Fibroblast of lung (primary cell): ENCODE results near the gene CACNA1A. TPM values are rescaled to one million over a fixed set of nuclear protein-coding genes. Genes with fewer than 3 reads are reported as not detected.

ENCODE experiments used
- DNase-seq, 2 donors: peaks; one replicate each; pipeline versions ENCODE4 v3.0.0 to v3.0.0-alpha.2; 2010; ENCODE audit warnings: low read depth in 2 of 2
- H2AFZ ChIP-seq: 2 replicates; pipeline ENCODE4 v1.5.1; 2012; ENCODE audit warnings: low read length, control low read depth, inconsistent platforms
- H3K27ac ChIP-seq: 2 replicates; pipeline ENCODE4 v1.5.1; 2011; ENCODE audit warnings: low read length, control low read depth; ENCODE audit not compliant: insufficient read depth
- H3K27me3 ChIP-seq: 2 replicates; pipeline ENCODE4 v1.5.1; 2011; ENCODE audit warnings: mild to moderate bottlenecking, low read length; ENCODE audit not compliant: control insufficient read depth, insufficient read depth
- H3K36me3 ChIP-seq: 2 replicates; pipeline ENCODE4 v1.5.1; 2011; ENCODE audit warnings: low read length; ENCODE audit not compliant: control insufficient read depth, insufficient read depth
- H3K4me1 ChIP-seq: 2 replicates; pipeline ENCODE4 v1.5.1; 2011; ENCODE audit warnings: low read length; ENCODE audit not compliant: control insufficient read depth, insufficient read depth; ENCODE audit errors: extremely low read depth
- H3K4me2 ChIP-seq: 2 replicates; pipeline ENCODE4 v1.5.1; 2011; ENCODE audit warnings: low read length, control low read depth; ENCODE audit not compliant: insufficient read depth; ENCODE audit errors: extremely low read depth
- H3K4me3 ChIP-seq, 4 experiments: fragments of 200-600 bp in 1 of 4; sonication (generic) in 1 of 4; replicated peaks in 1 of 4; 2 replicates each; pipeline ENCODE4 v1.5.1; 2011 to 2016; ENCODE audit warnings: low read length in 4 of 4, low read depth in 3 of 4, mild to moderate bottlenecking in 3 of 4, control low read depth in 2 of 4, inconsistent platforms in 1 of 4, mixed read lengths in 1 of 4; ENCODE audit not compliant: insufficient read depth in 1 of 4; ENCODE audit errors: control extremely low read depth in 1 of 4
- H3K79me2 ChIP-seq: 2 replicates; pipeline ENCODE4 v1.5.1; 2012; ENCODE audit warnings: mild to moderate bottlenecking, low read length, inconsistent platforms; ENCODE audit not compliant: control insufficient read depth, insufficient read depth
- H3K9ac ChIP-seq: 2 replicates; pipeline ENCODE4 v1.5.1; 2011; ENCODE audit warnings: mild to moderate bottlenecking, low read length, control low read depth; ENCODE audit not compliant: insufficient read depth
- H3K9me3 ChIP-seq: 2 replicates; pipeline ENCODE4 v1.5.1; 2012; ENCODE audit warnings: low read depth, low read length; ENCODE audit not compliant: control insufficient read depth, insufficient read depth
- H4K20me1 ChIP-seq: 2 replicates; pipeline ENCODE4 v1.5.1; 2011; ENCODE audit warnings: low read length; ENCODE audit not compliant: control insufficient read depth, insufficient read depth; ENCODE audit errors: extremely low read depth
- EZH2 ChIP-seq: IDR thresholded peaks from 2 replicates; pipeline ENCODE4 v1.5.1; 2012; ENCODE audit warnings: low read length, control low read depth, mild to moderate bottlenecking; ENCODE audit errors: missing control alignments
- polyA plus RNA-seq, 2 donors: library from polyadenylated mRNA; depleted of rRNA in 1 of 2; stranded (reverse) in 1 of 2; unstranded in 1 of 2; fragments of >200 nt; gene quantifications; 2 replicates each; pipeline ENCODE4 v1.2.1, GENCODE V29; 2011 to 2012; ENCODE audit warnings: missing spikeins in 1 of 2
- total RNA-seq: library from RNA; depleted of rRNA; stranded (reverse); fragments of >200 nt; gene quantifications from 2 replicates; pipeline ENCODE4 v1.2.1, GENCODE V29; 2014
- TF ChIP-seq, protein P1 (sequence below), 2 donors: IDR thresholded peaks in 1 of 2; conservative IDR thresholded peaks in 1 of 2; 1 replicate in 1 of 2; 2 replicates in 1 of 2; pipeline ENCODE4 v1.5.1; 2011 to 2012; ENCODE audit warnings: low read length in 2 of 2, control low read depth in 1 of 2, inconsistent platforms in 1 of 2, low read depth in 1 of 2, mild to moderate bottlenecking in 1 of 2

The CACNA1A gene
- total and polyA plus RNA-seq, 2 donors (not counting 1 experiment from before 2014, with no cell fraction given): 0.96 to 9.7 TPM

DNA sequence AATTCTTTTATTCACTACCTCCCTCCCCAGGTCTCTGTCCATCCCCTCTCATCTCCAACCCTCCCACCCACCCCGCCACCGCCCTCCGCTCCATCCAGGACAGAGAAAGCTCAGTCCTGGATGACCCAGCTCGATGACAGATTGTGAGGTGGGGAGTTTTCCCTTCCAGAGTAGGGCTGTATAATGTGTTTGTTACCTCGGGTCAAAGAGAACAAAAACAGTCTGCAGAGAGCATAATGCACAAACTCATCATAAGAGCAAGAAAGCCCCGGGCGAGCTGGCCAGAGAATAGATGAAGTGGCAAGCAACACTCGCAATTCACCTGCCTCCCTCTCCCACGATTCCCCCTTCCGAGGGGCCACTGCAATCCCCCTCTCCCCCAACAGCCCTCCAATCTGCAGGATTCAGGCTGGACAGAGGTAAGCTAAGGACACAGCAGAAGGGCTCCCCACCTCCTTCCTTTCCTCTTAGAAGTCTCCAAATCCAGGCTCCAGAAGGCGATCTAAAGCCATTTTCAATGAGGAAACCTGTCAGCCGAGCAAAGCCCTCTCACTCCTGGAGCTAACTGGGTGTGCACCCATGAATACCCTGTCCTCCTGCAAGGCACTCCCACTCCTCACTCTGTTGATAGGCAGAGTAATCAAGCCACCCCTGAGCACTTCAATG lies 2.6 kb downstream of the CACNA1A start:
- Histone ChIP-seq H3K4me1 (no peaks in the 10 kb centered on the region), H3K27me3 (peaks cover 19% of the 10 kb centered on the region), H3K36me3 (no peaks in the 10 kb centered on the region), H4K20me1 (no peaks in the 10 kb centered on the region), H3K79me2 (no peaks in the 10 kb centered on the region), H2AFZ (no peak overlapping the region), H3K9ac (no peak overlapping the region), H3K4me3 (no peak overlapping the region), H3K4me2 (no peak overlapping the region), H3K9me3 (no peaks in the 10 kb centered on the region), H3K27ac (no peak overlapping the region)
- TF ChIP-seq, protein P1, sequence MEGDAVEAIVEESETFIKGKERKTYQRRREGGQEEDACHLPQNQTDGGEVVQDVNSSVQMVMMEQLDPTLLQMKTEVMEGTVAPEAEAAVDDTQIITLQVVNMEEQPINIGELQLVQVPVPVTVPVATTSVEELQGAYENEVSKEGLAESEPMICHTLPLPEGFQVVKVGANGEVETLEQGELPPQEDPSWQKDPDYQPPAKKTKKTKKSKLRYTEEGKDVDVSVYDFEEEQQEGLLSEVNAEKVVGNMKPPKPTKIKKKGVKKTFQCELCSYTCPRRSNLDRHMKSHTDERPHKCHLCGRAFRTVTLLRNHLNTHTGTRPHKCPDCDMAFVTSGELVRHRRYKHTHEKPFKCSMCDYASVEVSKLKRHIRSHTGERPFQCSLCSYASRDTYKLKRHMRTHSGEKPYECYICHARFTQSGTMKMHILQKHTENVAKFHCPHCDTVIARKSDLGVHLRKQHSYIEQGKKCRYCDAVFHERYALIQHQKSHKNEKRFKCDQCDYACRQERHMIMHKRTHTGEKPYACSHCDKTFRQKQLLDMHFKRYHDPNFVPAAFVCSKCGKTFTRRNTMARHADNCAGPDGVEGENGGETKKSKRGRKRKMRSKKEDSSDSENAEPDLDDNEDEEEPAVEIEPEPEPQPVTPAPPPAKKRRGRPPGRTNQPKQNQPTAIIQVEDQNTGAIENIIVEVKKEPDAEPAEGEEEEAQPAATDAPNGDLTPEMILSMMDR (conservative IDR thresholded peaks at IDR 0.05 in 1 of 2, IDR thresholded peaks at IDR 0.05 in 1 of 2; ENCODE audit: low read depth in 1 of 2, low read length in 2 of 2): no peak
- no peak for TF ChIP-seq EZH2
- DNase-seq: no peak

GRCh38 chr19:13502231-13502630 lies 4.0 kb downstream of the CACNA1A start:
- no peaks in the 10 kb centered on the region for H4K20me1 ChIP-seq
- no peaks in the 10 kb centered on the region for H3K36me3 ChIP-seq
- H3K9ac ChIP-seq: no peak overlapping the region
- no peak for DNase-seq
- no peaks in the 10 kb centered on the region for H3K9me3 ChIP-seq
- H3K79me2 ChIP-seq: no peaks in the 10 kb centered on the region
- H3K27ac ChIP-seq: no peak overlapping the region
- H3K27me3 ChIP-seq: peaks cover 12% of the 10 kb centered on the region
- no peaks in the 10 kb centered on the region for H3K4me1 ChIP-seq
- no peak overlapping the region for H3K4me2 ChIP-seq
- TF ChIP-seq, protein P1 (conservative IDR thresholded peaks at IDR 0.05 in 1 of 2, IDR thresholded peaks at IDR 0.05 in 1 of 2; ENCODE audit: low read depth in 1 of 2, low read length in 2 of 2): no peak
- no peak for TF ChIP-seq EZH2
- H3K4me3 ChIP-seq: no peak overlapping the region
- no peak overlapping the region for H2AFZ ChIP-seq

GRCh38 chr19:13499692-13500091 lies 6.6 kb downstream of the CACNA1A start:
- Histone ChIP-seq H3K27me3 (peaks cover 6% of the 10 kb centered on the region), H3K36me3 (no peaks in the 10 kb centered on the region)
- no peak for DNase-seq

More at GRCh38 chr19:13499692-13500091, 6.6 kb downstream of the CACNA1A start:
- TF ChIP-seq EZH2: no peak
- TF ChIP-seq, protein P1 (conservative IDR thresholded peaks at IDR 0.05 in 1 of 2, IDR thresholded peaks at IDR 0.05 in 1 of 2; ENCODE audit: low read depth in 1 of 2, low read length in 2 of 2): no peak
- Histone ChIP-seq H4K20me1 (no peaks in the 10 kb centered on the region), H2AFZ (no peak overlapping the region), H3K79me2 (no peaks in the 10 kb centered on the region), H3K4me1 (no peaks in the 10 kb centered on the region), H3K4me2 (no peak overlapping the region), H3K27ac (no peak overlapping the region), H3K4me3 (no peak overlapping the region), H3K9ac (no peak overlapping the region), H3K9me3 (no peaks in the 10 kb centered on the region)
